CD1c-positive myeloid dendritic cell (primary cell): ENCODE measurements around the gene ARHGAP19.
"Not testable (repeated sequence)": the region's sequence is repeated elsewhere in the genome, so short reads cannot be mapped to it uniquely, and the experiment has no call there.

Source experiments
- DNase-seq: peaks from one replicate; pipeline ENCODE4 v3.0.0-alpha.2; 2016; ENCODE audit errors: extremely low spot score

The ARHGAP19 gene

DNA sequence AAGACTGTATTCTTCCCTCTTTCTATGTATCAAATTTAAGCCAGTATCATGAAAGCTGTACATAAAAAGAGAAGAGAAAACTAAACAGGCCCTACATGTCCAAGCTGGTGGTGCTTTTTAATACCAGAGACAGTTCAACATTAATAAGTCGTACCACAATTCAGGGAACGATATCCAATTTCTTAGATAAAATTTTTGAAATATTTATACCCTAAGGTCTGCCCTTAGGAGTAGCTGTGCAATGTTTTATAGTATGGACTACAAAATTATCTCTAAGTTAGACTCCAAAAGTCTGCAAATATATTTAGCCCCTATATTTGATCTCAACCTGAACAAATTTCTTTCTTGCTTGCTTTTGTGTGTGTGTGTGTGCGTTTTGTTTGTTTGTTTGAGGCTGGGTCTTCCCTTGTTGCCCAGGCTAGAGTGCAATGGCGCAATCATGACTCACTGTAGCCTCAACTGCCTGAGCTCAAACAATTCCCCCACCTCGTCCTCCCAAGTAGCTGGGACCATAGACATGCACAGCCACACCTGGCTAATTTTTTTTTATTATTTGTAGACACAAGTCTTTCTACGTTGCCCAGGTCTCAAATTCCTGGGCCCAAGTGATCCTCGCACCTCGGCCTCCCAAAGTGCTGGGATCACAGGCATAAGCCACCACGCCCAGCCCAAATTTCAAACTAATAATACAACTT lies 13.2 kb downstream of the ARHGAP19 start:
- peak; percentile 27 for DNase-seq

DNA sequence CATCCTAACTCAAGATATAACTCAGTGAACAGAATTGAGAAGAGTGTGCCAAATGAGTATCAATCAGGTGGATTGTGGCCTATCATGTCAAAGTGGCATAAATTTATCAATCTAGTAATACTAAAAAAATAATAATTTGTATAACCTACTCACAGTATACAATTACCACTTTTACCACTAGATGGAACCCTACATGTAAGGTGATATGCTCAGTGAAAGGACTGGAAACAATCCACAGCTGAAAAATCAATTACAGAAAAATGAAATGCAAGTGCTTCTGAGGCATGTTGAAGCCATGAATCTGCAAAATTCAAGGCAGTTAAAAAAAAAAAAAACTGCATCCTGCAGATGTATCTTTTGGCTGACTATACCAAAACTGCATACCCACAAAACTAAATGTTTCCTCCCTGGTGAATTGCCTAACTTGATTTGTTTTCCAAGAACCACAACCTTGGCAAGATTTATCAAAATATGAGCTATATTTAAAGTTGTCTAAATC lies 13.9 kb downstream of the ARHGAP19 start:
- DNase-seq, result peak; percentile 73

DNA sequence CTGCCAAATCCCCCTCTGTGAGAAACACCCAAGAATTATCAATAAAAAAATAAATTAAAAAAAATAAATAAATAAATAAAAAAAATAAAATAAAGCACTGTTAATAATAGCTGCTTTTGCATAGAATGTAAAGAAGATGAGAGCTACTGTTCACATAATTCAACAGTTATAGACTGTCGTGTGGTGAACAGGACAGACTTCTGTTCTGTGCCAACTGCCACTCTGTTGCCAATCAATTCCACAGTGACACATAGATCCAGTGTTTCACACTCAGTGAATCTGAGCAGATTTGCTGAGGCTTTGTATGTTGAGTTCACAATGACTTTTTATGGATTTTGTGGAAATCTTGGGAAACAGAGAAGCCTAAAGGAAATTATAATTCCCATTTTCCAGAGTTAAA lies 14.9 kb downstream of the ARHGAP19 start:
- no peak for DNase-seq

DNA sequence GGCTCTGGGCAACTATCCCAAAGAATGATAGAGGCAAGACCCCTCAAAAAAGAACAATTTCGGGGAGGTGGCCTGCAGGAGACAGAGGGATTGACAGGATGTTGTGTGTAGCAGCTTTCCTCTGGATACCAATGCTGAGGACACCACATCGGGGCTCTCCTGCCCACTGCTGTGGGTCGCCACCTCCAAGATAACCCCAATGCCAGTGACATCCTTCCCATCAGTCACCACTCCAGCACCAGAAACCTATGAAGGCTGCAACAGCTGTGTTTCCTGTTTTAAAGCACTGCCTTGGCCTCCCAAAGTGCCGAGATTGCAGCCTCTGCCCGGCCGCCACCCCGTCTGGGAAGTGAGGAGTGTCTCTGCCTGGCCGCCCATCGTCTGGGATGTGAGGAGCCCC lies 17.6 kb downstream of the ARHGAP19 start:
- no peak for DNase-seq

DNA sequence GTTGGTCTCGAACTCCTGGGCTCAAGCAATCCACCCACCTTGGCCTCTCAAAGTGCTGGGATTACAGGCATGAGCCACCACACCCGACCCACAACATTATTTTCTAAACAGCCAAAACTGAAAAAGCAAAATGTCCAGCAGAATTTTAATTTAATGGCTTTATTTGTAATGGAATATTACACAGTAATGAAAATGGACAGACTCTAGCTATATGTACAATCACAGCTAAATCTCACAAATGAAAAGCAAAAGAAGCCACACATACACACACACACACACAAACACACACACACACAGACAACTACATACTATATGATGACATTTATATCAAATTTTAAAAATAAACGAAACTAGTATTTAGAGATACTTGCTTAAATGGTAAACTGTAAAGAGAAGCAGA lies 18.7 kb downstream of the ARHGAP19 start:
- DNase-seq, result no peak

DNA sequence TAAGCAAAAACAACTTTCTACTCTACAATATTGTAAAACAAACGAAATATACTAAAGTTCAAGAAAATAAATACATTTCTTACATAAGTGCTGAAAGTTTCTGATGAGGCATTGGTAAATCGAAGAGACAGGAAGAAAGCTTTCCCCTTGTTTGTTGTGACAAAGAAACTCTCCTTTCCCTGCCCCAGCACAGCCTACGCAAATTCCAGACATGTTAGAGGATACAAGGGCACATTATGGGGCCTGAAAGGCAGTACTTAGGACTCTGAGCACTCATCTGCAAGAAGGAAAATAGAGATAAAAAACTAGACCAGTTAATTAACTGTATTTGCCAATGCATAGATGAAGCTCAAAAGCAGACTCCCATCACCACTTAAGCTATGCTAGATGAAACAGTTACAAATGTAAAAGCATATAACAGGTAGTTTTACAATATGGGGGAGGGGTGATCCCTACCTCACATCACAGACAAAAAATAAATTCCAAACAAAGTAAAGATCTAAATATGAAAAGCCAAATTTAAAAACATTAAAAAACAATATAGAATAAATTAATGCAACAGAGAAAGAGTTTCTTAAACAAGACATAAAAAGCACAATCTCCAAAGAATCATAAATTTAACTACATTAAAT lies 21.8 kb downstream of the ARHGAP19 start:
- DNase-seq, result no peak

DNA sequence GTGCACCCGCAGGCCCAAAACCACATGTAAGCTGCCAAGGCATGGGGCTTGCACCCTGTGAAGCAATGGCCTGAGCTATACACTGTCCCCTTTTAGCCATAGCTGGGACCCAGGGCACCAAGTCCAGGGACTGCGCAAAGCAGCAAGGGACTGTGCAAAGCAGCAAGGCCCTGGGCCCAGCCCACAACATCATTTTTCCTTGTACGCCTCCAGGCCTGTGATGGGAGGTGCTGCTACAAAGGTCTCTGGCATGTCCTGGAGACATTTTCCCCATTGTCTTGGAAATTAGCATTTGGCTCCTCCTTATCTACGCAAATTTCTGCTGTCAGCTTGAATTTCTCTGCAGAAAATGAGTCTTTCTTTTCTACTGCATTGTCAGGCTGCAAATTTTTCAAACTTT lies 24.8 kb downstream of the ARHGAP19 start:
- no peak for DNase-seq

DNA sequence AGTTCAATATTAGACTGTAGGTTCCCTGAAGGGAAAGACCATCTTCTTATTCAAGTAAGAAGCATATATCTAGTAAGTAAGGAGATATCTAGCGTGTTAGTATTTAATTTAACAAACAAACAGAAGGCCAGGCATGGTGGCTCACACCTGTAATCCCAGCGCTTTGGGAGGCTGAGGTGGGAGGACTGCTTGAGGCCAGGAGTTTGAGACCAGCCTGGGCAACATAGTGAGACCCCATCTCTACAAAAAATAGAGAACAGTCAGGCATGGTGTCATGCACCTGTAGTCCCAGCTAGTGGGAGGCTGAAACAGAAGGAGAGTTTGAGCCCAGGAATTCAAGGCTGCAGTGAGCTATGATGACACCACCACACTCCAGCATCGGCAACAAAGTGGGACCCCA lies 27.3 kb downstream of the ARHGAP19 start:
- not testable (repeated sequence) for DNase-seq

DNA sequence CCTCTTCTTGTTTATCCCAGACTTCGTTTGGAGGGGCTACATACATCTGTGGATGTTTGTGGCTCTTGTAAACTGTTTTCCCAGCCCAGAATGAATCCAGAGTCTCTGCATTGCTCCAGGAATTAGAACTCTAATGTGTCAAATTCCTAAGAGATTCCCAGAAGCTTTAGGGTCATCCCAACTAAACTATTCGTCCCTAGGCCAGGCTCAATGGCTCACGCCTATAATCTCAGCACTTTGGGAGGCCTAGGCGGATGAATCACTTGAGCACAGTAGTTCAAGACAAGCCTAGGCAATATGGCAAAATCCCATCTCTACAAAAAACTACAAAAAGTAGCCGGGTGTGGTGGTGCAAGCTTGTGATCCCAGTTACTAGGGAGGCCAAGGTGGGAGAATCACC lies 28.5 kb downstream of the ARHGAP19 start:
- DNase-seq, result no peak

DNA sequence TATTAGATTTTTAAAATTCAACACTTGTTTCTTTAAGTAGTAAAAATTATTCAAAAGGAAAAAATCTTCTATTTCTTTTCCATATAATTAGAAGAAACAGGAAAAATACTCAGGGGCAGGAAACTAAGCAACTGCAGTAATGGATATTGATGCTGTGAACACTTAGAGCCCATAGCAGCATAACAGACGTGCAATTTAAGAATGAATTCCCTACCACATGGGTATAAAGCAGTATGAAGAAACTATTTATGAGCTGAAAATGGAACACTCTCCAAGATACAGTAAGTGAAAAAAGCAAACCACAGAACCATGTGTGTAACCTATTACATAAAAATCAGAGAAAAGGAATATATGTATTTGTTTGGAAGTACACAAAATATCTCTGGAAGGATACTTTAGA lies 30.8 kb downstream of the ARHGAP19 start:
- DNase-seq, result no peak

DNA sequence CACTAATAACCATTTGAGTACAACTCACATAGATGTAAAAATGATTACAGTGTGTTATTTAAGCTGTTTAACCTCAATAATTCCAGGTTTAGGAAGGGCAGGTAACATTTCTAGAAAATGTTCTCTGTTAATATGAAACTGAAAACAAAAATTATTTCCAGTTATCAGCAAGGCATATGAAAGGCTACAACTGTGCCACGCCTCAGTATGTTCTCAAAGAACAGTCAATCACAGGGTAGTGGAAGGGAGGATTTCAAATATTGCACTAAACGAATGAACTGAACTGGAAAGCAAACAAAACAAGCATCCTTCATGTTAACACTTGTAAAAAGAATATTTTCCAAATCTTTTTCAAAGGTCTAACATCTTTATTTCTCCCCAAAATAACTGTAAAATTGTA lies 31.3 kb downstream of the ARHGAP19 start:
- no peak for DNase-seq

DNA sequence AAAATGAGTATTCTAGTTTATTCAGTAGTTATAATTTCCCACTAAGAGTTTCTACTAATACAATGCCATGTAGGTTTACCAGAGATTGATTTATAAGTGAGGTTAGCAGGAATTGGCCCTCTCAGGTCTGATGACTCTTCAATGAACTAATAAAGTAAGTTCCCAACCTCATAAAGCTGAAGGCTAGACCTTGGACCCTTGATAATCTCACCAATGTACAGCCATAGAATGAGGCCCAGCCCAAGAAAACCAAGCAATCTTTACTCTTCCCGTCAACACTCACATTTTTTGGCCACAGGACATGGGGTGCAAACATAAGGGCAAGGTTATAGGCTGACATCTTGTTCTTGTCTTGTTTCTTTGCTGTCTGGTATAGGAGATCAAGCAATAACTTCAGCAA lies 33.3 kb downstream of the ARHGAP19 start:
- DNase-seq, result no peak

DNA sequence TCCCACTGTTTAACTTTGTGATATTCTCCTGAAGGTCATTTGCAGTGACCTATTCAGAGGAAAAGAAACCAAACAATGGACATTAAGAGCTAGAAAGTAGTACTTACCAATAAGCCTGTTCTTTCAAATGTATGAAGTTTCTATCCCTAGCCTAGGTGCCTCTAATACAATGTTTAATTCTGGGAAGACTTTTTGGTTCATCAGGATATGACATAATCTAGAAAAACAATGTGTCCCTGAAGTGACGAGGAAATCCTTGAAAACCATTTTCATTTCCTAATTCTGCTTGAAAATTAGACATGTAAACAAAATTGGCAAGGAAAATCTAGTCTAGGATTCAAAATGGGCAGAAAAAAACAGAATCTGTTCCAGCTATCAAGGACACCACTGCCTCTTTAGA lies 36.1 kb downstream of the ARHGAP19 start:
- DNase-seq, result no peak

DNA sequence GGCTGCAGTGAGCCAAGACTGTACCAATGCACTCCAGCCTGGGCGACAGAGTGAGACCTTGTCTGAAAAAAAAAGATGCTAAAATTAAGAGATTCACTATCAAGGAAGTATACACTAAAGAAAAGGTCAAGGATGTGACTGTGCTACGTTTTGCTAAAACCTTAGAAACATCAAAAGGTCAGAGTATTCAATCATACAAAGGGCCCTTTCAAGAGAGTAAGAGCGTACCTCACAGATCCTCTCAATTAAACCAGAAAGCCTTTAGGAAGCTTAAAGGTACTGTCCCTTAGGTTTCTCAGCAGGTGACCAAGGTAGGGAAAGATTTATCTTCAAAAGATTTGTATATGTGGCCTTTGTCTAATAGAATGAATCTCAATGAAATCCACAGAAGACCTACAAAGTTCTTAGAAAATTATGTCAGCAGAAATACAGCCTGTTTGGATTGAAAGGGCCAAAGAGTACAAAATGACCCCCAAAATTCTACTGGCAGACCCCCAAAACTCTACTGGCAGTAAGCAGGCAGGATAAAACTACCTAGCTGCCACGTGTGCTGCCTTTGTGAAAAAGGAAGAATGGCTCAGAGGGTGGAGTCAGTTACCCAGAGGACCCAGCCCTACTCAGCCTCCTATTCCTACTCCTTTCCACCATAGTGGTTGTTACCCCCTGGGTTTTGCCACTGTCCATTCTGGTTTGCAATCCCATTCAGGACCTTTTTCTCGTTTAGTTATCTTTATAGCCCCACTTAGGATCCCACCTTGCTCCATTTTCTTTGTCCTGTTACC lies 36.7 kb downstream of the ARHGAP19 start:
- no peak for DNase-seq

DNA sequence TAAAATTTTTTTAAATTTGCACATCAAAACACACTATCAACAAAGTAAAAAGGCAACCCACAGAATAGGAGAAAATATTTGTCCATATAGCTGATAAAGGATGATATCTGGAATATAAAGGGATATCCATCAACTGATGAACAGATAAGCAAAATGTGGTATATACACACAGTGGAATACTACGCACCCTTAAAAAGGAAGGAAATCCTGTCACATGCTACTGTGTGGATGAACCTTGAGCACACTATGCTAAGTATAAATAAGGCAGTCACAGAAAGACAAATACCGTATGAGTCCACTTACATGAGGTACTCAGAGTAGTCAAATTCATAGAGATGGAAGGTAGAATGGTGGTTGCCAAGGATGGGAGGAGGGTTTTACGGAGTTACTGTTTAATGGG lies 37.7 kb downstream of the ARHGAP19 start:
- no peak for DNase-seq

DNA sequence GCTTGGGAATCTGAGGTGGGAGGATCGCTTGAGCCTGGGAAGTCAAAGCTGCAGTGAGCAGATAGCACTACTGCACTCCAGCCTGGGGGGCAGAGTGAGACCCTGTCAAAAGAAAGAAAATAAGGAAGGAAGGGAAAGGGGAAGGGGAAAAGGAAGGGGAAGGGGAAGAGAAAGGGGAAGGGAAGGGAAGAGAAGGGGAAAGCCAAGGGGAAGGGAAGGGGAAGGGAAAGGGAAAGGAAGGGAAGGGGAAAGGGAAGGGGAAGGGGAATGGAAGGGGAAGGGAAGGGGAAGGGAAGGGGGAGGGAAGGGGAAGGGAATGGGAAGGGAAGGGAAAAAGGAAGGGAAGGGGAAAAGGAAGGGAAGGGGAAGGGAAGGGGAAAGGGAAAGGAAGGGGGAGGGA lies 41.5 kb downstream of the ARHGAP19 start:
- DNase-seq, result no peak

DNA sequence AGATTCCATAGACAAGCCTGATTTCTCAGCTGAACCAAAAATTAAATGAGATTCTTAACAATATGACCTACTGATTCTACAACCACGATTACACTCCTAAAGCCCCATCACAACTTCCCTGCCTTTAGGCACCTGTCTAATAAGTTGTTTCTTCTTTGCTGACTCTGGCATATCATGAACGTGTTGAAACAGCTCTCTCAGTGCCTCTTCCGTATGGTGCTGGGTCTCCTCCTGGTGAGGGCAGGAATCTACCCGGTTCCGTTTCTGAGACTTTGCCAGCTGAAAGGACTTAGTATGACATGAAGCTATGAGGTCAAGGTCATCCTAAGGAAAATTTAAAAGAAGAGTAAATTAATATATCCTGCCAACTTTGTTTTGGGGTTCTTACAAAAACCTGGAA lies 48.6 kb downstream of the ARHGAP19 start:
- DNase-seq, result no peak

DNA sequence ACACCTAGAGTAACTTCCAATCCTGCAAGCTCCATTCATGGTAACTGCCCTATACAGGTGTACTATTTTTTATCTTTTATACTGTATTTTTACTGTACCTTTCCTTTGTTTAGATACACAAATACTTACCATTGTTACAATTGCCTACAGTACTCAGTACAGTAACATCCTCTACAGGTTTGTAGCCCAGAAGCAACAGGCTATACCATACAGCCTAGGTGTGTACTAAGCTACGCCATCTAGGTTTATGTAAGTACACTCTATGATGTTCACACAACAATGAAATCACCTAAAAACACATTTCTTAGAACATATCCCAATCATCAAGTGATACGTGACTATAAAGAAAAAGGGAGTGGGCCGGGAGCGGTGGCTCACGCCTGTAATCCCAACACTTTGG lies 53.6 kb downstream of the ARHGAP19 start:
- no peak for DNase-seq

DNA sequence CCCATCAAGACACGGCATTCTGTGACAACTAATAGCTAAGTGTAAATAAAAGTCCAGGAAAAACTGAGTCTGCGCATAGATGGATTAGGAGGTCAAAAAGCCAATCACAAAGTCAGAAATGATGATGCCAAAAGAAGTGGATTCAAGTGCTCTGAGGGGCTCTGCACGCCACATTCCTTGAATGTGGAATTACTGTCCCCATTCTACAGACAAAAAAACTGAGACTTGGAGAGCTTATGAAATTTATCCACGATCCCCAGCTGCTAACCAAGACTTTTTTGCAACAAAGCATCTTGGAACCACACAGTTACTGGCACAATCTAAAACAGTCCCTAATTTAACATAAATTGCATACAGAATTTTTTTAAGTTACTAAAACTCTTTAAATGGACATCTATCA lies 57.1 kb downstream of the ARHGAP19 start:
- DNase-seq, result no peak

DNA sequence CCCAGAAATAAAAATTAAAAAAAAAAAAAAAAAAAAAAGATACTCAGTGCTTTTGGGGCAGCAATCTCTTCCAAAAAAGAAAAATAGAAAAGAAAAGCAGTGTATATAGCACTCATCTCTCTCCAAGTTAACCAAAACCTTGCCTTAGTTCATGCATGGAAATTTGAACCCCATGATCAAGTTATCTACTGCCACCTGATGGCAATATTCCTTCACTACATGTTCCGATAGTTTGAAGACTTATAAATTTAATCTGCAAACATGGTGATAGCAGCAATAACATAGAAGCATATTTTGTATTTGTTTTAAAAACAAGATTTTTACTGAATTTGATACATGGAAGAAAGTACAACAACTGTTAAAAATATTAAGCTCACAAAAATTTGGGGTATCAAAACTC lies 58.0 kb downstream of the ARHGAP19 start:
- DNase-seq, result peak; percentile 41

DNA sequence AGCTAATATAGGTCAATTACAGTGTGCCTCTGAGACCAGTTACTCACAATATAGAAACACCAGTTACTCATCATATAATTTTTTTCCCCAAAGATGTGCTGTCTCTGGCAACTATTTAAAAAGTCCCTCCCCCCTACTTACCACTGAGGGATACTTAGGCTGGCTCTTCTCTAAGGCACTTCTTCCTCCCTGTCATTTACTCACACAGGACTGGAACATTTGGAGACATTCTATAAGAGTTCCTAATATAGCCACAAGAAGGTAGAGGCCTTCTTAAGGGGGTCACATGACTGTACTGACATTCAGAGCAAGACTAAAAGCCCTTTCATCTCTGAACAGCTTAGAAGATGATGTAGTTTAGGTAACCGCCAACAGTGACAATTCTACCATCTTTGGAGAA lies 62.3 kb downstream of the ARHGAP19 start:
- no peak for DNase-seq

DNA sequence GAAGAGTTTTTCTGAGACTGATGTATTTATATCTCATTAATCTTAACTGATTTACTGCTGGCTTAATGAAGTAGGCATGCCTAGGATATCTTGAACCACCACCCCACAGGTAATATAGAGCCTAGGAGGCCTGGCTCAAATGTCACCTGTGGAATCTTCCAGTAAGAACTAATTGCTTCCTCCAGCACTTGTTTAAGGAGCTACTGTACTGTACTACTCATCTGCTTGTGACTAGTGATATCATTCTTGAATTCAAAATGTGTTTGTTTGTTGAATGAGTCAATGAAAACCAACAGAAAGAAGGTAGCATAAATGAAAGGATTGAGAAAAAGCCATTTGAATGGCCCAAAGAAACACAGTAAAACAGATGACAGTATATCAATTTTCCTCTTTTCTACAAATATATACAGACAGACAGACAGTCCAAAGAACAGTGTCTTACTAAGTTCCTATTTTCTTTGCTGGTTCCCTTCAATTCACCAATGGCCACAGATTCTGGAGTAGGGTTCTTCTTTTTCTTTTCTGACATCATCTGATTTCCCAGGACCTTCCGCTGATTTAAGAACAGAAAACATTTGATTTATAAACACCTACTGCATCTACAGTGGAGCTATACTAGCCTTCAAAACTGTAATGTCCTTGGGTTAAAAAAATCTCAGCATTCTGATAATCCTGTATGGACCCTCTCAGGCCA lies 63.0 kb downstream of the ARHGAP19 start:
- peak; percentile 40 for DNase-seq
